Myometrial cell (primary cell): Measurements from ENCODE around the gene CRYBA1. TPM values are rescaled to one million over a fixed set of nuclear protein-coding genes. Genes with fewer than 3 reads are reported as not detected.

Source experiments
- total RNA-seq: library from RNA; depleted of rRNA; stranded (reverse); fragments of >200 nt; gene quantifications from 2 replicates; pipeline ENCODE4 v1.2.3, GENCODE V29; 2015

CRYBA1 gene
- not detected in 2 replicates for total RNA-seq

DNA sequence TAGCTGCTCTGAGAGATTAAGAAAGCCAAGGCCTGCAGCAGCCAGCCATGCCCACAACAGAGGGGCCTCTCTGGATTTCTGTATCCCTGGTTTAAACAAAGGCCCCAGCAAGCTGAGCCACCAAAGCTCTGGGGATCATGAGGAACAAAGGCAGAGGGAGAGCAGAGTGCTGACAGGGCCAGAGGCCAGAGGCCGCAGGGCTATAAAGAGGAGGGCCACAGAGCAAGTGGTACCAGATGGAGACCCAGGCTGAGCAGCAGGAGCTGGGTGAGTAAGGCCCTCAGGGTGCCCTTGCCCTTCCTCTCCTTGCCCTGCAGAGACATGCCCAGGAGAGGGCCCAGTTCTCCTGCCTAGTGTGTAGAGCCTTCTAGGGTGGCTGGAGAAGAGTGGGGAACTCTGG lies at the start of gene CRYBA1:
TSS of gene CRYBA1 (plus strand) at position 232 of the 400 bp plus-strand sequence. CDS start at position 237, 5 bp downstream.

DNA sequence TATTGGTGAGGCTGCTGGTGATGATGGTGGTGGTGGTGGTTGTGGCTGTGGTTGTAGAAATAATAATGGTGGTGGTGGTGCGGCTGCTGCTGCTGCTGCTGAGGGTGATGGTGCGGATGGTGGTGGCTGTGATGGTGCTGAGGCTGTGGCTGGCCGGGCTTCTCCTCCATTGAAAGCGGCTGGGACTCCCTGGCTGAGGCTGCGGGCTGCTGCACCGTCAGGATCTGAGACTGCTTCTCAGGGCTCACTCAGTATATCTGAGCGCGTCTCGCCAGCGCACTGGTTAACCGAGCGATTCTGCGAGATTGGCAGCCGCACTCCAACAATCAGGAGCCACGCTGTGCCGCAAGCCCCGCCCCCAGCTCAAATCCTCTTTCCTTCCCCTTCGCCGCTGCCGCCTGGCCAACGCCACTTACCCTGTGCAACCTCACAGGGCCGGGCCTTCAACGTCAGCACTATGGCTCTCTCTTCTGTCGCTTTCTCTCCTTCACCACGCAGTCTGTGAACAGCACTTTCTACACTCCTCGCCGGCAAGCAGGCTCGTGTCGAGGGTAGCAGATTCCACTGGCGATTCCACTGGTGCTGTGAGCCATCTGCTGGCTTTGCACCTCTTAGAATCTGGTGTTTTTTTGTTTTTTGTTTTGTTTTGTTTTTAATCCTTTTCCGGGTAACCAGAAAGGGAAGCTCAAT lies 47.4 kb downstream of the CRYBA1 start, which contains the start of gene NUFIP2:
TSS of gene NUFIP2 (minus strand) at position 259 of the 690 bp plus-strand sequence. CDS start at position 170, 89 bp downstream.

Other genes starting within 250 kb of the CRYBA1 start
- gene SEZ6, start 240.8 kb upstream of the CRYBA1 start, total RNA-seq = 1.2 TPM in 1 of 2 replicates, not detected in the other
- not detected in 2 replicates for gene PIPOX, start 203.7 kb upstream of the CRYBA1 start, total RNA-seq
- 39.2 and 57.1 TPM in 2 replicates for gene MYO18A, start 66.5 kb upstream of the CRYBA1 start, total RNA-seq
- gene NUFIP2, start 47.3 kb downstream of the CRYBA1 start, total RNA-seq = 13.8 and 15.8 TPM in 2 replicates
- gene TAOK1, start 143.5 kb downstream of the CRYBA1 start, total RNA-seq = 18.2 and 32.4 TPM in 2 replicates